Spleen (tissue), 11 donors: ENCODE data around the gene TOP1. TPM values are rescaled to one million over a fixed set of nuclear protein-coding genes. Genes with fewer than 3 reads are reported as not detected.

Experiments used
- DNase-seq: peaks from one replicate; pipeline ENCODE4 v3.0.0-alpha.2; 2020
- H3K27ac ChIP-seq, 8 donors: fragments of 200-600 bp; sonication (generic) in 7 of 8; 1 replicate in 4 of 8; 2 replicates in 4 of 8; pipeline versions ENCODE4 v1.5.0 to v1.8.0; 2016 to 2021; ENCODE audit warnings: inconsistent platforms in 4 of 8, mild to moderate bottlenecking in 4 of 8, moderate library complexity in 1 of 8
- H3K27me3 ChIP-seq, 7 donors: fragments of 200-600 bp; sonication (generic) in 6 of 7; replicated peaks in 1 of 7; 1 replicate in 4 of 7; 2 replicates in 3 of 7; pipeline versions ENCODE4 v1.5.0 to v1.8.0; 2016 to 2021; ENCODE audit warnings: inconsistent platforms in 3 of 7, mild to moderate bottlenecking in 1 of 7
- H3K36me3 ChIP-seq, 6 donors: fragments of 200-600 bp; sonication (generic) in 5 of 6; 1 replicate in 4 of 6; 2 replicates in 2 of 6; pipeline versions ENCODE4 v1.5.0 to v1.8.0; 2016 to 2021; ENCODE audit warnings: inconsistent platforms in 2 of 6
- H3K4me1 ChIP-seq, 6 donors: fragments of 200-600 bp; sonication (generic) in 5 of 6; 1 replicate in 3 of 6; 2 replicates in 3 of 6; pipeline versions ENCODE4 v1.5.0 to v1.8.0; 2016 to 2021; ENCODE audit warnings: inconsistent platforms in 3 of 6
- H3K4me3 ChIP-seq, 8 donors: fragments of 200-600 bp; sonication (generic) in 7 of 8; 1 replicate in 4 of 8; 2 replicates in 4 of 8; pipeline versions ENCODE4 v1.5.0 to v1.8.0; 2016 to 2021; ENCODE audit warnings: inconsistent platforms in 4 of 8, mild to moderate bottlenecking in 4 of 8, moderate library complexity in 2 of 8
- H3K9me3 ChIP-seq, 8 donors: fragments of 200-600 bp; sonication (generic) in 7 of 8; 1 replicate in 4 of 8; 2 replicates in 4 of 8; pipeline versions ENCODE4 v1.5.0 to v1.8.0; 2016 to 2021; ENCODE audit warnings: inconsistent platforms in 4 of 8
- CTCF ChIP-seq, 11 experiments: fragments of 200-600 bp in 7 of 11; fragments of 450-650 bp in 4 of 11; sonication (generic) in 4 of 11; IDR thresholded peaks in 8 of 11; conservative IDR thresholded peaks in 3 of 11; 1 replicate in 7 of 11; 2 replicates in 4 of 11; pipeline versions ENCODE4 v1.4.0 to v1.8.0; 2016 to 2021; ENCODE audit warnings: antibody characterized with exemption in 11 of 11, inconsistent platforms in 4 of 11, mild to moderate bottlenecking in 1 of 11
- POLR2A ChIP-seq, 3 donors: fragments of 450-650 bp; IDR thresholded peaks; one replicate each; pipeline ENCODE4 v1.5.1; 2017; ENCODE audit warnings: antibody characterized with exemption in 3 of 3, mild to moderate bottlenecking in 1 of 3
- POLR2AphosphoS5 ChIP-seq, 3 donors: sonication (generic); formaldehyde crosslinking; IDR thresholded peaks; one replicate each; pipeline ENCODE4 v1.5.1; 2017; ENCODE audit warnings: antibody characterized with exemption in 3 of 3
- WGBS, 5 donors: extraction: QIAGEN DNeasy Blood & Tissue Kit in 3 of 5; methylation state at CpG; one replicate each; pipeline versions ENCODE4 v1.1.5 to v1.1.7; 2013 to 2018; 5-methylcytosine and 5-hydroxymethylcytosine counted together
- intact Hi-C: fragments of 100-400 bp; cut with DNase I; formaldehyde crosslinking; loops from one replicate; pipeline ENCODE4 v1.15.0; 2023; ENCODE audit warnings: low total_unique reads
- polyA plus RNA-seq, 3 donors: library from polyadenylated mRNA; stranded (reverse); fragments of 200-250 nt; gene quantifications; one replicate each; pipeline ENCODE4 v1.2.1, GENCODE V29; 2013
- total RNA-seq, 7 donors: library from RNA; depleted of rRNA in 3 of 7; stranded (reverse); fragments of >200 nt in 3 of 7; fragmentation: NEBNext Ultra II Directional in 4 of 7; extraction: Animal tissue kit (Norgen Biotek cat#: 25700) in 4 of 7; gene quantifications; one replicate each; pipeline versions ENCODE4 v1.1.0 to v1.2.1, GENCODE V29; 2016 to 2021
- donor health status: healthy with polysubstance abuse.
- donor health status: DM: no; HTN: no; CAD: no; lungs with moderate emphysema.
- donor health status: DM: no; HTN: no; CAD: no.
- donor health status: Bipolar disorder and iron deficiency.
- donor health status: healthy.
- donor health status: DM: no; HTN: no; CAD: no.
- donor health status: DM: yes; HTN: yes; CAD: no.

Gene TOP1
- total and polyA plus RNA-seq, 10 donors = 20.7 to 74.6 (median 44.8) TPM

DNA sequence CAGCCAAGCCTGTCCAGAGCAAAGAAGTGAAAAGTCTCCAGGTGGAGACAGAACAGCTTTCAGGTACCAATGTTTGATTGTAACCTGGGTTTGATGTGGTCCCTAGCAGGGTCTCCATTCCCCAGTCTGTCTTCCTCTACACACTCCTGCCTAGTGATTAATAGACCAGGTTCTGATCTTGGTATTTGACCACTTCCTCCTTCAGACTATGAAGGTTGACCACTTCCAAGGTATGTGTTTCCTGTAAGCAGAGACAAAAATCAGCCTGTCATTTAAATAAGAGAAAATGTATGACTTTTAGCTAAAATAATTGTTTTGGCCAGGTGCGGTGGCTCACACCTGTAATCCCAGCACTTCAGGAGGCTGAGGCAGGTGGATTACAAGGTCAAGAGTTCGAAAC, 41.8 kb upstream of the TOP1 start:
- Histone ChIP-seq H3K36me3 (no peaks in the 10 kb centered on the region), H3K4me1 (peaks cover 16 to 33% (median 25%) of the 10 kb centered on the region in 6 donors), H3K27me3 (no peaks in the 10 kb centered on the region), H3K27ac (no peak overlapping the region), H3K9me3 (no peaks in the 10 kb centered on the region), H3K4me3 (no peak overlapping the region)
- TF ChIP-seq CTCF (IDR thresholded peaks at IDR 0.05 in 8 of 11, conservative IDR thresholded peaks at IDR 0.05 in 3 of 11) = no peak
- no peak for TF ChIP-seq POLR2AphosphoS5 (IDR thresholded peaks at IDR 0.05)
- no peak for TF ChIP-seq POLR2A (IDR thresholded peaks at IDR 0.05)
- DNase-seq = no peak
- intact Hi-C loops = no loop called here
- WGBS, 5 donors = 43 to 68% (median 49%) methylated on average over 2 of the region's 2 CpGs

GRCh38 chr20:40990542-40991120, 38.0 kb upstream of the TOP1 start:
- intact Hi-C loops = no loop called here
- peak; percentile 58 to 87 (median 79) for TF ChIP-seq CTCF (IDR thresholded peaks at IDR 0.05 in 8 of 11, conservative IDR thresholded peaks at IDR 0.05 in 3 of 11)
- TF ChIP-seq POLR2A (IDR thresholded peaks at IDR 0.05) = no peak
- TF ChIP-seq POLR2AphosphoS5 (IDR thresholded peaks at IDR 0.05) = peak; percentile 33 to 73 (median 43)
- 19 to 33% (median 31%) methylated on average over 9 to 10 of the region's 10 CpGs for WGBS, 5 donors
- H3K27me3 ChIP-seq = no peaks in the 10 kb centered on the region
- H3K4me3 ChIP-seq = peak overlapping the region in 1 of 8 donors; percentile 24
- DNase-seq = peak; percentile 87
- H3K27ac ChIP-seq = peak overlapping the region in 7 of 8 donors; percentile 10 to 84 (median 70)
- H3K36me3 ChIP-seq = no peaks in the 10 kb centered on the region
- H3K9me3 ChIP-seq = no peaks in the 10 kb centered on the region
- H3K4me1 ChIP-seq = peaks cover 18 to 55% (median 35%) of the 10 kb centered on the region in 6 donors

DNA sequence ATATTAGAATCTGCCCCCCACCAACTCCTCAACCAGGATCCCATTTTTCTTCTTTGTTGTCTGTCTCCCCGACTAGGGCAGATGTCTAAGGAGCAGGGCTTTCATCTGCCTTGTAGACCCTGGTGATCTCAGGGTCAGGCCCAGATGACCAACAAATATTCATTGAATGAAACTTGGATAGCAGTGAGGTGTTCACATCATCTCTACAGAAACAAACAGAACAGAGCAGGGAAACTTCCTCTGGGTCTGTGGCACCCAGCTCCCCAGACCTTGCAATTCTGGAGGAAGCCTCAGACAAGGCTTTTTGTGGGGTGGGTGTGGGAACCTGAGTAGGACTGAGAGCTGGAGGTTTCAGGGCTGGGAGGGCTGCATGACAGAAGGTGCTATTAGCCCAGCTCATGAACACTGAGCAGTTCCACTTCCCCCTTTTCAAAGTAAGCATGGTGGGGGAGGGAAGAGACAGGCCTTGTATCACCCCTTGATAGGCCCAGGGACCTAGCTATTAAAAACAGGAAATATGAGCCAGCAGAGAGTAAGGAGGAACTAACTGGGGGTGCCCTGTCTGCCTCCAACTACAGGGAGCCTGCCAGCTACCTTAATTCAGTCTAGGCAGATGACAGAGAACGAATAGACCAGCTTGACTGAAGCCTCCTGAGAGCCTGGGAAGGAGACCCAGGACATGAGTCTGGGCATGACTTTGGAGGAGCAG, 37.3 kb upstream of the TOP1 start:
- Histone ChIP-seq H3K4me3 (peak overlapping the region in 1 of 8 donors; percentile 24), H3K36me3 (no peaks in the 10 kb centered on the region), H3K4me1 (peaks cover 18 to 53% (median 35%) of the 10 kb centered on the region in 6 donors), H3K27ac (peak overlapping the region; percentile 10 to 84 (median 68)), H3K9me3 (no peaks in the 10 kb centered on the region), H3K27me3 (no peaks in the 10 kb centered on the region)
- peak in 2 of 3 donors; percentile 32 to 66 for TF ChIP-seq POLR2A (IDR thresholded peaks at IDR 0.05)
- peak in 2 of 3 donors; percentile 77 to 91 for TF ChIP-seq POLR2AphosphoS5 (IDR thresholded peaks at IDR 0.05)
- no peak for TF ChIP-seq CTCF (IDR thresholded peaks at IDR 0.05 in 8 of 11, conservative IDR thresholded peaks at IDR 0.05 in 3 of 11)
- DNase-seq = peak; percentile 86
- intact Hi-C loops = no loop called here
- 52 to 58% (median 56%) methylated on average over 2 of the region's 2 CpGs for WGBS, 5 donors
